ENCODE data around the gene DTNA. TPM values are rescaled to one million over a fixed set of nuclear protein-coding genes. Genes with fewer than 3 reads are reported as not detected.
"Not testable (repeated sequence)": the region's sequence is repeated elsewhere in the genome, so short reads cannot be mapped to it uniquely, and the experiment has no call there.

DTNA gene
- total RNA-seq, 2 experiments from 2014 or later = 0.58 to 0.66 TPM

GRCh38 chr18:34921226-34921625 is 211.1 kb downstream of the DTNA start:
- H3K4me3 Mint-ChIP-seq = no peak overlapping the region
- no peak overlapping the region for H3K27ac Mint-ChIP-seq
- H3K9me3 Mint-ChIP-seq = no peaks in the 10 kb centered on the region
- H3K36me3 Mint-ChIP-seq = no peaks in the 10 kb centered on the region
- no peaks in the 10 kb centered on the region for H3K4me1 Mint-ChIP-seq
- H3K27me3 Mint-ChIP-seq = peaks cover 9% of the 10 kb centered on the region
- DNase-seq = no peak

- no peak overlapping the region for H3K27ac Mint-ChIP-seq
- H3K27me3 Mint-ChIP-seq = peaks cover 9% of the 10 kb centered on the region
- H3K4me3 Mint-ChIP-seq = no peak overlapping the region
- H3K9me3 Mint-ChIP-seq = no peaks in the 10 kb centered on the region
- H3K4me1 Mint-ChIP-seq = no peaks in the 10 kb centered on the region
- H3K36me3 Mint-ChIP-seq = no peaks in the 10 kb centered on the region
- no peak for DNase-seq
Observed at GRCh38 chr18:34921811-34922385, 211.8 kb downstream of the DTNA start.

- H3K36me3 Mint-ChIP-seq, H3K4me3 Mint-ChIP-seq, H3K27me3 Mint-ChIP-seq, H3K9me3 Mint-ChIP-seq, H3K4me1 Mint-ChIP-seq, DNase-seq, H3K27ac Mint-ChIP-seq: not testable (repeated sequence)
Observed at GRCh38 chr18:34922594-34922993, 212.5 kb downstream of the DTNA start.

GRCh38 chr18:34923911-34924310 is 213.8 kb downstream of the DTNA start:
- Mint-ChIP-seq H3K27me3 (peaks cover 9% of the 10 kb centered on the region), H3K27ac (no peak overlapping the region), H3K4me3 (no peak overlapping the region), H3K36me3 (no peaks in the 10 kb centered on the region), H3K4me1 (no peaks in the 10 kb centered on the region), H3K9me3 (no peaks in the 10 kb centered on the region)
- no peak for DNase-seq

GRCh38 chr18:34926683-34927082 is 216.6 kb downstream of the DTNA start:
- no peak for DNase-seq
- Mint-ChIP-seq H3K4me3 (no peak overlapping the region), H3K36me3 (no peaks in the 10 kb centered on the region), H3K27me3 (peaks cover 6% of the 10 kb centered on the region), H3K9me3 (no peaks in the 10 kb centered on the region), H3K4me1 (no peaks in the 10 kb centered on the region), H3K27ac (no peak overlapping the region)

GRCh38 chr18:34928088-34928753 is 218.1 kb downstream of the DTNA start:
- Mint-ChIP-seq H3K27me3 (peaks cover 6% of the 10 kb centered on the region), H3K4me3 (no peak overlapping the region), H3K4me1 (no peaks in the 10 kb centered on the region)

GRCh38 chr18:34928754-34929335 is 218.7 kb downstream of the DTNA start:
- H3K4me3 Mint-ChIP-seq = no peak overlapping the region
- no peak overlapping the region for H3K27ac Mint-ChIP-seq
- no peak for DNase-seq
- no peaks in the 10 kb centered on the region for H3K36me3 Mint-ChIP-seq
- peaks cover 6% of the 10 kb centered on the region for H3K27me3 Mint-ChIP-seq
- no peaks in the 10 kb centered on the region for H3K4me1 Mint-ChIP-seq
- H3K9me3 Mint-ChIP-seq = no peaks in the 10 kb centered on the region

More at GRCh38 chr18:34928088-34928753, 218.1 kb downstream of the DTNA start:
- Mint-ChIP-seq H3K9me3 (no peaks in the 10 kb centered on the region), H3K27ac (no peak overlapping the region), H3K36me3 (no peaks in the 10 kb centered on the region)
- no peak for DNase-seq

GRCh38 chr18:34929336-34929780 is 219.3 kb downstream of the DTNA start:
- no peak overlapping the region for H3K4me3 Mint-ChIP-seq
- H3K9me3 Mint-ChIP-seq = no peaks in the 10 kb centered on the region
- no peaks in the 10 kb centered on the region for H3K36me3 Mint-ChIP-seq
- H3K27ac Mint-ChIP-seq = no peak overlapping the region
- H3K27me3 Mint-ChIP-seq = peaks cover 3% of the 10 kb centered on the region
- no peaks in the 10 kb centered on the region for H3K4me1 Mint-ChIP-seq
- DNase-seq = no peak

GRCh38 chr18:34932363-34932762 is 222.3 kb downstream of the DTNA start:
- H3K36me3 Mint-ChIP-seq = no peaks in the 10 kb centered on the region
- no peak overlapping the region for H3K4me3 Mint-ChIP-seq
- H3K9me3 Mint-ChIP-seq = no peaks in the 10 kb centered on the region
- no peaks in the 10 kb centered on the region for H3K4me1 Mint-ChIP-seq
- no peak overlapping the region for H3K27ac Mint-ChIP-seq
- no peak for DNase-seq
- peaks cover under 1% of the 10 kb centered on the region for H3K27me3 Mint-ChIP-seq

GRCh38 chr18:34932792-34933466 is 222.8 kb downstream of the DTNA start:
- DNase-seq = no peak
- no peaks in the 10 kb centered on the region for H3K4me1 Mint-ChIP-seq
- no peak overlapping the region for H3K27ac Mint-ChIP-seq
- H3K9me3 Mint-ChIP-seq = no peaks in the 10 kb centered on the region
- no peaks in the 10 kb centered on the region for H3K36me3 Mint-ChIP-seq
- peaks cover 4% of the 10 kb centered on the region for H3K27me3 Mint-ChIP-seq
- H3K4me3 Mint-ChIP-seq = no peak overlapping the region

GRCh38 chr18:34933909-34934661 is 224.0 kb downstream of the DTNA start:
- DNase-seq = no peak
- Mint-ChIP-seq H3K27me3 (peaks cover 4% of the 10 kb centered on the region), H3K4me1 (no peaks in the 10 kb centered on the region)

GRCh38 chr18:34936772-34937171 is 226.7 kb downstream of the DTNA start:
- DNase-seq = no peak
- H3K4me3 Mint-ChIP-seq = no peak overlapping the region

More at GRCh38 chr18:34933909-34934661, 224.0 kb downstream of the DTNA start:
- Mint-ChIP-seq H3K9me3 (no peaks in the 10 kb centered on the region), H3K36me3 (no peaks in the 10 kb centered on the region), H3K27ac (no peak overlapping the region), H3K4me3 (no peak overlapping the region)

GRCh38 chr18:34938090-34938489 is 228.0 kb downstream of the DTNA start:
- Mint-ChIP-seq H3K9me3 (no peaks in the 10 kb centered on the region), H3K4me3 (no peak overlapping the region), H3K27ac (no peak overlapping the region), H3K36me3 (no peaks in the 10 kb centered on the region), H3K4me1 (peaks cover 4% of the 10 kb centered on the region), H3K27me3 (peaks cover 12% of the 10 kb centered on the region)
- DNase-seq = no peak

More at GRCh38 chr18:34936772-34937171, 226.7 kb downstream of the DTNA start:
- Mint-ChIP-seq H3K36me3 (no peaks in the 10 kb centered on the region), H3K27ac (no peak overlapping the region), H3K27me3 (peaks cover 9% of the 10 kb centered on the region), H3K9me3 (no peaks in the 10 kb centered on the region), H3K4me1 (no peaks in the 10 kb centered on the region)

Measured in activated naive CD8-positive, alpha-beta T cell treated with anti-CD3 and anti-CD28 coated beads for 36 hours (primary cell).